ENCODE measurements around the gene TMEM108.

GRCh38 chr3:133079621-133080020 is 41.4 kb downstream of the TMEM108 start:
- TF ChIP-seq CTCF (IDR thresholded peaks at IDR 0.05; ENCODE audit: low read depth, low read length, poor library complexity, severe bottlenecking): no peak
- no peak for TF ChIP-seq EZH2phosphoT487 (IDR thresholded peaks at IDR 0.05; ENCODE audit: borderline replicate concordance, low read length)
